ENCODE data around the gene GGNBP2. TPM values are rescaled to one million over a fixed set of nuclear protein-coding genes. Genes with fewer than 3 reads are reported as not detected.

GGNBP2 gene
- total and polyA plus RNA-seq, 2 donors (not counting 1 experiment from before 2014, with no cell fraction given) = 77.0 to 81.9 TPM

GRCh38 chr17:36610474-36610873 is 65.8 kb downstream of the GGNBP2 start:
- H3K4me2 ChIP-seq (ENCODE audit: extremely low read depth, insufficient read depth, low read length) = no peak overlapping the region
- peaks cover 4% of the 10 kb centered on the region for H3K4me1 ChIP-seq (ENCODE audit: control insufficient read depth, extremely low read depth, insufficient read depth, low read length)
- H3K4me3 ChIP-seq (replicated peaks in 1 of 4; ENCODE audit: control extremely low read depth in 1 of 4, insufficient read depth in 1 of 4, low read depth in 3 of 4, low read length in 4 of 4) = no peak overlapping the region
- DNase-seq (ENCODE audit: low read depth in 2 of 2) = no peak
- H3K27me3 ChIP-seq (ENCODE audit: control insufficient read depth, insufficient read depth, low read length) = no peaks in the 10 kb centered on the region
- no peaks in the 10 kb centered on the region for H3K36me3 ChIP-seq (ENCODE audit: control insufficient read depth, insufficient read depth, low read length)
- no peaks in the 10 kb centered on the region for H3K9me3 ChIP-seq (ENCODE audit: control insufficient read depth, insufficient read depth, low read depth, low read length)
- H4K20me1 ChIP-seq (ENCODE audit: control insufficient read depth, extremely low read depth, insufficient read depth, low read length) = no peaks in the 10 kb centered on the region
- no peak overlapping the region for H2AFZ ChIP-seq (ENCODE audit: low read length)
- TF ChIP-seq CTCF (conservative IDR thresholded peaks at IDR 0.05 in 1 of 2, IDR thresholded peaks at IDR 0.05 in 1 of 2; ENCODE audit: low read depth in 1 of 2, low read length in 2 of 2) = no peak
- TF ChIP-seq EZH2 (IDR thresholded peaks at IDR 0.05; ENCODE audit: low read length, missing control alignments) = no peak
- H3K79me2 ChIP-seq (ENCODE audit: control insufficient read depth, insufficient read depth, low read length) = no peaks in the 10 kb centered on the region
- H3K9ac ChIP-seq (ENCODE audit: insufficient read depth, low read length) = no peak overlapping the region
- H3K27ac ChIP-seq (ENCODE audit: insufficient read depth, low read length) = no peak overlapping the region

GRCh38 chr17:36611345-36612072 is 66.8 kb downstream of the GGNBP2 start:
- no peaks in the 10 kb centered on the region for H3K36me3 ChIP-seq (ENCODE audit: control insufficient read depth, insufficient read depth, low read length)
- H3K4me2 ChIP-seq (ENCODE audit: extremely low read depth, insufficient read depth, low read length) = no peak overlapping the region

GRCh38 chr17:36612323-36612722 is 67.6 kb downstream of the GGNBP2 start:
- no peaks in the 10 kb centered on the region for H3K36me3 ChIP-seq (ENCODE audit: control insufficient read depth, insufficient read depth, low read length)
- no peaks in the 10 kb centered on the region for H3K9me3 ChIP-seq (ENCODE audit: control insufficient read depth, insufficient read depth, low read depth, low read length)
- no peaks in the 10 kb centered on the region for H3K79me2 ChIP-seq (ENCODE audit: control insufficient read depth, insufficient read depth, low read length)
- H3K4me3 ChIP-seq (replicated peaks in 1 of 4; ENCODE audit: control extremely low read depth in 1 of 4, insufficient read depth in 1 of 4, low read depth in 3 of 4, low read length in 4 of 4) = no peak overlapping the region
- H2AFZ ChIP-seq (ENCODE audit: low read length) = no peak overlapping the region
- no peak overlapping the region for H3K4me2 ChIP-seq (ENCODE audit: extremely low read depth, insufficient read depth, low read length)
- no peak for DNase-seq (ENCODE audit: low read depth in 2 of 2)
- no peaks in the 10 kb centered on the region for H4K20me1 ChIP-seq (ENCODE audit: control insufficient read depth, extremely low read depth, insufficient read depth, low read length)
- no peak for TF ChIP-seq EZH2 (IDR thresholded peaks at IDR 0.05; ENCODE audit: low read length, missing control alignments)
- TF ChIP-seq CTCF (conservative IDR thresholded peaks at IDR 0.05 in 1 of 2, IDR thresholded peaks at IDR 0.05 in 1 of 2; ENCODE audit: low read depth in 1 of 2, low read length in 2 of 2) = no peak
- peaks cover 4% of the 10 kb centered on the region for H3K4me1 ChIP-seq (ENCODE audit: control insufficient read depth, extremely low read depth, insufficient read depth, low read length)
- H3K27me3 ChIP-seq (ENCODE audit: control insufficient read depth, insufficient read depth, low read length) = no peaks in the 10 kb centered on the region
- H3K9ac ChIP-seq (ENCODE audit: insufficient read depth, low read length) = no peak overlapping the region
- H3K27ac ChIP-seq (ENCODE audit: insufficient read depth, low read length) = no peak overlapping the region

More at GRCh38 chr17:36611345-36612072, 66.8 kb downstream of the GGNBP2 start:
- no peaks in the 10 kb centered on the region for H4K20me1 ChIP-seq (ENCODE audit: control insufficient read depth, extremely low read depth, insufficient read depth, low read length)
- no peak overlapping the region for H3K9ac ChIP-seq (ENCODE audit: insufficient read depth, low read length)
- peaks cover 4% of the 10 kb centered on the region for H3K4me1 ChIP-seq (ENCODE audit: control insufficient read depth, extremely low read depth, insufficient read depth, low read length)
- TF ChIP-seq CTCF (conservative IDR thresholded peaks at IDR 0.05 in 1 of 2, IDR thresholded peaks at IDR 0.05 in 1 of 2; ENCODE audit: low read depth in 1 of 2, low read length in 2 of 2) (peak in 1 of 2 donors; percentile 1), EZH2 (IDR thresholded peaks at IDR 0.05; ENCODE audit: low read length, missing control alignments) (no peak)
- no peaks in the 10 kb centered on the region for H3K9me3 ChIP-seq (ENCODE audit: control insufficient read depth, insufficient read depth, low read depth, low read length)
- H3K27me3 ChIP-seq (ENCODE audit: control insufficient read depth, insufficient read depth, low read length) = no peaks in the 10 kb centered on the region
- H3K79me2 ChIP-seq (ENCODE audit: control insufficient read depth, insufficient read depth, low read length) = no peaks in the 10 kb centered on the region
- H3K4me3 ChIP-seq (replicated peaks in 1 of 4; ENCODE audit: control extremely low read depth in 1 of 4, insufficient read depth in 1 of 4, low read depth in 3 of 4, low read length in 4 of 4) = no peak overlapping the region
- DNase-seq (ENCODE audit: low read depth in 2 of 2) = peak; percentile 71 to 87
- no peak overlapping the region for H2AFZ ChIP-seq (ENCODE audit: low read length)
- no peak overlapping the region for H3K27ac ChIP-seq (ENCODE audit: insufficient read depth, low read length)

Measured in fibroblast of lung (primary cell).